Measurements from ENCODE around the gene POLL.

Gene POLL

DNA sequence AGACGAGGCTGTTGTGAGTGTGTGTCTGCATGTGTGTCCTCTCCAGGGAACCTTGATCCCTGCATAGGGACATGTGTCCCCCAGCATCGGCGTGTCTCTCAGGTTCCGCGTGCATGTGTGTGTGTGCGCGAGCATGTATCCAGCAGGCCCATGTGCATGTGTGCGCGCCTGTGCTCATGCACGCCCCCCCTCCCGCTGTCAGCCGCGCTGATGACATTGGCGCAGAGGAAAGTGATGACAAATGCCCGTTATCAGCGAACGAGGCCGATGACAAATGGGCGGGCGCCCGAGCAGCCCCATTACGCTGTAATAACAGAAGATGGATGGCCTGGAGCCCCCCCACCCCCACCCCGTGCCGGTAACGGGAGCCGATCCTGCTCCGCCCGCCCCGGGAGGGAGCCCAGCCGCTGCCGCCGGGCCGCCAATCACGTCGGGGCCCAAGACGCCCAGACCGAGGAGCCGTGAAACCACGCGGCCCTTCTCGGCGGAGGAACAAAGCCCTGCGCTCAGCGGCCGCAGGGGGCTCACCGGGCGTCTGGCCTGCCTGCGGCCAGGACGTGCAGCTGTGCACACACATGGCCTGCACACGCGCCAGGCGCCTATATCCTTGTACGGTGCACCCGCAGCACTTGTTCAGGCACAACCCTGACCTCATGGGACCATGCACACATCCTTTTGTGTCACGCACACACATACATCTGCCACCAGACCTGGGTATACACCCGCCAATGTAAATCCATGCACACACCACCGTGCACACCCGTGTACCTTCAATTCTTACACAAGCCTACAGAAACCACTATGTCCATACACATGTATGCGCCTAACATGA, 21.5 kb downstream of the POLL start:
- ChIA-PET CTCF (interaction anchor here (0.6 to 0.7 kb wide), 3 partner anchors 8 to 552 kb away, joined by 3 to 4 read pairs (median 3); no protein-coding TSS in a partner anchor), POLR2A (ENCODE audit: low non-redundant PET) (no interaction called here)
- DNase-seq (ENCODE audit: low spot score) = no peak
- H3K27ac ChIP-seq = no peak overlapping the region
- TF ChIP-seq, protein P1, sequence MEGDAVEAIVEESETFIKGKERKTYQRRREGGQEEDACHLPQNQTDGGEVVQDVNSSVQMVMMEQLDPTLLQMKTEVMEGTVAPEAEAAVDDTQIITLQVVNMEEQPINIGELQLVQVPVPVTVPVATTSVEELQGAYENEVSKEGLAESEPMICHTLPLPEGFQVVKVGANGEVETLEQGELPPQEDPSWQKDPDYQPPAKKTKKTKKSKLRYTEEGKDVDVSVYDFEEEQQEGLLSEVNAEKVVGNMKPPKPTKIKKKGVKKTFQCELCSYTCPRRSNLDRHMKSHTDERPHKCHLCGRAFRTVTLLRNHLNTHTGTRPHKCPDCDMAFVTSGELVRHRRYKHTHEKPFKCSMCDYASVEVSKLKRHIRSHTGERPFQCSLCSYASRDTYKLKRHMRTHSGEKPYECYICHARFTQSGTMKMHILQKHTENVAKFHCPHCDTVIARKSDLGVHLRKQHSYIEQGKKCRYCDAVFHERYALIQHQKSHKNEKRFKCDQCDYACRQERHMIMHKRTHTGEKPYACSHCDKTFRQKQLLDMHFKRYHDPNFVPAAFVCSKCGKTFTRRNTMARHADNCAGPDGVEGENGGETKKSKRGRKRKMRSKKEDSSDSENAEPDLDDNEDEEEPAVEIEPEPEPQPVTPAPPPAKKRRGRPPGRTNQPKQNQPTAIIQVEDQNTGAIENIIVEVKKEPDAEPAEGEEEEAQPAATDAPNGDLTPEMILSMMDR (conservative IDR thresholded peaks at IDR 0.05; ENCODE audit: low read depth) = no peak

DNA sequence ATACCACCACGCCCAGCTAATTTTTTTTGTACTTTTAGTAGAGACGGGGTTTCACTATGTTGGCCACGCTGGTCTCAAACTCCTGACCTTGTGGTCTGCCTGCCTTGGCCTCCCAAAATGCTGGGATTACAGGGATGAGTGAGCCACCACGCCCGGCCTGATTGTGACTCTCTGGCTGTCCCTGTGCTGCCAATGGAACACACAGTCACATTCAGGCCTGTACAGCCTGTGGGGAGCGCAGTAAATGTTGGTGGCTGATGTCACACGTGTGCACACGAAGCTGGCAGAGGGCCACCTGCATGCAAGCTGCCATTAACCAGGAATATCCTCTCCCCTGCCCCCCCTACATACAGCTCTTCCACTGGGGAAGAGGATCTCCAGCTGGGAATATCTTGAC, 22.1 kb downstream of the POLL start:
- no peak overlapping the region for H3K27ac ChIP-seq
- TF ChIP-seq, protein P1 (conservative IDR thresholded peaks at IDR 0.05; ENCODE audit: low read depth) = no peak
- ChIA-PET CTCF (interaction anchor here (0.6 to 0.7 kb wide), 2 partner anchors 99 to 551 kb away, joined by 3 to 4 read pairs; no protein-coding TSS in a partner anchor), POLR2A (ENCODE audit: low non-redundant PET) (no interaction called here)
- no peak for DNase-seq (ENCODE audit: low spot score)

DNA sequence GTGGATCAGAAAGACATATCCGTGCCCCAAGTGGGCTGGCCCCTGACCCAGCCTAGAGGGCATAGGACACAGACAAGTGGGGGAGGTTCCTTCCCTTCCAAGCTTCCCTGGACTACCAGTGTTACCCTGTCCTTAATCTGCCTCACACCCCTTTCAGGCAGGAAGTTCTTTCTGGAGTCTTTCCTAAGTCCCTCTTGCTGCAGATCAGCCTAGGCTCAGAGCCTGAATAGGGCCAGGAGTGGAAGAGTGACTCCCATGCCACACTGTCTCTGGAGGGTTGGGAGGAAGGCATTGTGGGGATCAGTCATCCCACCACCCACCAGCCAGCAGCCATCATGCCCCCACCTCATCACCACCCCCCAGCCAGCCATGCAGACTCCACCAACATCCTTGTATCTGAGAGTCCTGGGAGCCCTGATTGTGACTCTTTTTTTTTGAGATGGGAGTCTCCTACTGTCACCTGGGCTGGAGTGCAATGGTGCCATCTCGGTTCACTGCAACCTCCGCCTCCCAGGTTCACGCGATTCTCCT, 22.6 kb downstream of the POLL start:
- TF ChIP-seq, protein P1 (conservative IDR thresholded peaks at IDR 0.05; ENCODE audit: low read depth) = no peak
- ChIA-PET CTCF (interaction anchor here (0.7 kb wide), 1 partner anchor 98 kb away, joined by 4 read pairs; no protein-coding TSS in a partner anchor), POLR2A (ENCODE audit: low non-redundant PET) (no interaction called here)
- DNase-seq (ENCODE audit: low spot score) = no peak
- H3K27ac ChIP-seq = no peak overlapping the region

DNA sequence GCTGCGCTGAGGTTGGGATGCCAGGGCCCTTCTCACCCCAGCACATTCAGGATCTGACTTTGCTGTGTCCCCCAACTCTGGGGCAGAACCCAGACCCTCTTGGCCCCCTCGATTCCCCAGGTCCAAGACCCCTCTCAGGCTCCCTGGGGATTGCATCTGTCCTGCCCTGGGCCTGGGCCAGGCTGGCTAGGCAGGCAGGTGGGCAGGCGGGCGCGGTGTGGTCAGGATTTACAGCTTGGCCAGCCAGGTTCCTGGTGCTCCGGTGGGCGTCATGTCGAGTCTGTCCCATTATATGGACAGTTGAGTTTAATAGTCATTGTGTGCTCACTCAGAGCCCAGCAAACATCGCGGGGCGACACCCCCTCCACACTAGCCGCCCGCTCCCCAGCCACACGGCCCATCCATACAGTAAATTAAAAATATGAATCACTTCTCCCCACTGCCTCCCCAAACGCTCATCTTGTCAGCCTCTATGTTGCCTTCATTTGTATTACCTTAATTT, 23.5 kb downstream of the POLL start:
- DNase-seq (ENCODE audit: low spot score) = no peak
- ChIA-PET POLR2A (ENCODE audit: low non-redundant PET) (no interaction called here), CTCF (no interaction called here)
- TF ChIP-seq, protein P1 (conservative IDR thresholded peaks at IDR 0.05; ENCODE audit: low read depth) = no peak
- no peak overlapping the region for H3K27ac ChIP-seq

DNA sequence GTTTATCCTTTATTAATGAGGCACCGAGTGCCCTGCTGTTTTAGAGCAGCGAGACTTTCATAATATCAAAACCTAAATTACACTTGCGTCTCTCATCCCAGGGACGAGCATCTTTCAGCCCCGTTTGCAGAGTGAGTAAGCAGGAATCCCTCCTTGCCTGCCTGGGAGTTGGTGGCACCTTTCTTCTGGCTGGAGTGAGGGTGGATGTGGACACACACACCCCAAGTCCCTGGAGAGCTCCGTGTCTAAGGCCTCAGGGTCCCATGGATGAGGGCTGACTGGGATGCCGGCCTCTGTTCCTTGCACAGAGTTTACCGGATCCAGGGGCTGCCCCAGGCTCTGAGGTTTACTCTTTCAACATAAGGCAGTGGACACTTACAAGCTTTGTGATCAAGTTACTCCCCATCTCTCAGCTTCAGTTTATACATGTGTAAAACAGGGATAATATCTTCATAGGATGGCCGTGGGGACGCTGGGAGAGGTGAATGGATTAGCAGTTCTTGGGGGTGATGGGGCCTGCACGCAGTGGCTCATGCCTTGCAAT, 24.5 kb downstream of the POLL start:
- ChIA-PET CTCF (no interaction called here), POLR2A (ENCODE audit: low non-redundant PET) (no interaction called here)
- DNase-seq (ENCODE audit: low spot score) = no peak
- H3K27ac ChIP-seq = no peak overlapping the region
- TF ChIP-seq, protein P1 (conservative IDR thresholded peaks at IDR 0.05; ENCODE audit: low read depth) = no peak

DNA sequence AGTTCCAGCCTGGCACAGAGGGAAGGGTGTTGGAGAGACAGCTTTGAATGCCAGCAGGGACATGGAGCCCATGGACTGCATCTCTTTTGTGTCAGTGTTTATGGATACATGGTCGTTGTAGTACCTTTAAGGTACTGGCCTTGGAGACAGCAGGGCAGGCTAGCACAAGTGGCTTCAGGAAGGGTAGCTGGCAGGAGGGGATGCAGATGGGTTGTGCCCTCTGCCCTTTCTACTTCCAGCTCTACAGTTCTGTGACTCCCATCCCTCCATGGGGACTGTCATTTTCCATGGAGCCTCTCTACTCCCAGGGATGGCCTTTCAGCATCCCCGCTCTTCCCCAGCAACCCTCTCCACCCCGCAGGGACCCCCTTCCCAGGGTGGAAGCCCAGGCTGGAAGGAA, 25.1 kb downstream of the POLL start:
- ChIA-PET POLR2A (ENCODE audit: low non-redundant PET) (no interaction called here), CTCF (interaction anchor here (0.5 kb wide), 1 partner anchor 22 kb away, joined by 3 read pairs; no protein-coding TSS in a partner anchor)
- DNase-seq (ENCODE audit: low spot score) = no peak
- TF ChIP-seq, protein P1 (conservative IDR thresholded peaks at IDR 0.05; ENCODE audit: low read depth) = no peak
- no peak overlapping the region for H3K27ac ChIP-seq
